H9 (cell line): ENCODE data around the gene MYH11. TPM values are rescaled to one million over a fixed set of nuclear protein-coding genes. Genes with fewer than 3 reads are reported as not detected.

Experiments used
- DNase-seq: peaks from one replicate; pipeline ENCODE4 v3.0.0-alpha.2; 2017
- H2AFZ ChIP-seq: one replicate; pipeline ENCODE4 v1.6.1; 2013; ENCODE audit warnings: mild to moderate bottlenecking, low read length, control low read depth, moderate library complexity
- H2AK5ac ChIP-seq: 2 replicates; pipeline ENCODE4 v1.6.1; 2013; ENCODE audit warnings: low read length, control low read depth, mixed read lengths; ENCODE audit not compliant: insufficient read length
- H2BK120ac ChIP-seq: one replicate; pipeline ENCODE4 v1.6.1; 2013; ENCODE audit warnings: low read depth, mild to moderate bottlenecking, low read length, control low read depth, inconsistent platforms; ENCODE audit not compliant: poor library complexity, severe bottlenecking
- H2BK12ac ChIP-seq: 2 replicates; pipeline ENCODE4 v1.6.1; 2013; ENCODE audit warnings: low read length, control low read depth, mixed read lengths, low read depth; ENCODE audit not compliant: insufficient read length
- H2BK15ac ChIP-seq: 2 replicates; pipeline ENCODE4 v1.6.1; 2013; ENCODE audit warnings: low read depth, low read length, control low read depth
- H2BK20ac ChIP-seq: one replicate; pipeline ENCODE4 v1.6.1; 2013; ENCODE audit warnings: low read depth, mild to moderate bottlenecking, low read length, control low read depth, inconsistent platforms; ENCODE audit not compliant: poor library complexity, severe bottlenecking
- H2BK5ac ChIP-seq: 2 replicates; pipeline ENCODE4 v1.6.1; 2013; ENCODE audit warnings: low read length, control low read depth, mixed read lengths; ENCODE audit not compliant: insufficient read length
- H3K14ac ChIP-seq: 2 replicates; pipeline ENCODE4 v1.6.1; 2013; ENCODE audit warnings: low read length, control low read depth; ENCODE audit not compliant: insufficient read depth
- H3K18ac ChIP-seq: 2 replicates; pipeline ENCODE4 v1.6.1; 2013; ENCODE audit warnings: low read depth, mild to moderate bottlenecking, mixed read lengths, low read length, control low read depth; ENCODE audit not compliant: insufficient read length
- H3K23ac ChIP-seq: 2 replicates; pipeline ENCODE4 v1.6.1; 2013; ENCODE audit warnings: low read length, control low read depth, mixed read lengths, low read depth; ENCODE audit not compliant: insufficient read length
- H3K23me2 ChIP-seq: 2 replicates; pipeline ENCODE4 v1.6.1; 2013; ENCODE audit warnings: low read depth, mild to moderate bottlenecking, mixed read lengths, low read length, control low read depth; ENCODE audit not compliant: insufficient read length, poor library complexity, severe bottlenecking
- H3K27ac ChIP-seq: 2 replicates; pipeline ENCODE4 v1.5.1; 2013; ENCODE audit warnings: low read length, control low read depth, mixed read lengths, low read depth; ENCODE audit not compliant: insufficient read length
- H3K27me3 ChIP-seq: 2 replicates; pipeline ENCODE4 v1.6.1; 2013; ENCODE audit warnings: low read length, control low read depth, inconsistent platforms; ENCODE audit not compliant: insufficient read depth
- H3K4ac ChIP-seq: 2 replicates; pipeline ENCODE4 v1.6.1; 2013; ENCODE audit warnings: low read depth, mild to moderate bottlenecking, control low read depth, inconsistent platforms, low read length, moderate library complexity
- H3K4me1 ChIP-seq: 2 replicates; pipeline ENCODE4 v1.6.1; 2013; ENCODE audit warnings: low read length, control low read depth, inconsistent platforms; ENCODE audit not compliant: insufficient read depth
- H3K4me2 ChIP-seq: 2 replicates; pipeline ENCODE4 v1.6.1; 2013; ENCODE audit warnings: low read length, control low read depth, mixed read lengths; ENCODE audit not compliant: insufficient read length, insufficient read depth
- H3K56ac ChIP-seq: 2 replicates; pipeline ENCODE4 v1.6.1; 2013; ENCODE audit warnings: low read depth, mild to moderate bottlenecking, mixed read lengths, low read length, control low read depth; ENCODE audit not compliant: insufficient read length
- H3K79me1 ChIP-seq: 2 replicates; pipeline ENCODE4 v1.6.1; 2013; ENCODE audit warnings: low read depth, mild to moderate bottlenecking, moderate library complexity, low read length, control low read depth, inconsistent platforms; ENCODE audit not compliant: insufficient read depth, poor library complexity, severe bottlenecking
- H3K79me2 ChIP-seq: 2 replicates; pipeline ENCODE4 v1.6.1; 2013; ENCODE audit warnings: low read length, control low read depth, inconsistent platforms; ENCODE audit not compliant: insufficient read depth
- H3K9ac ChIP-seq: 2 replicates; pipeline ENCODE4 v1.6.1; 2013; ENCODE audit warnings: low read length, control low read depth, mixed read lengths; ENCODE audit not compliant: insufficient read length; ENCODE audit errors: extremely low read depth
- H3K9me3 ChIP-seq: one replicate; pipeline ENCODE4 v1.6.1; 2013; ENCODE audit warnings: low read depth, low read length, inconsistent platforms; ENCODE audit not compliant: control insufficient read depth
- H3T11ph ChIP-seq: one replicate; pipeline ENCODE4 v1.6.1; 2013; ENCODE audit warnings: mild to moderate bottlenecking, low read length, control low read depth, inconsistent platforms
- H4K20me1 ChIP-seq: one replicate; pipeline ENCODE4 v1.6.1; 2013; ENCODE audit not compliant: control insufficient read depth, insufficient read length, insufficient read depth
- H4K5ac ChIP-seq: 2 replicates; pipeline ENCODE4 v1.6.1; 2013; ENCODE audit warnings: low read depth, mild to moderate bottlenecking, mixed read lengths, low read length, control low read depth; ENCODE audit not compliant: insufficient read length
- H4K8ac ChIP-seq: replicated peaks from 2 replicates; pipeline ENCODE4 v1.6.1; 2013; ENCODE audit warnings: low read length, control low read depth, mixed read lengths, low read depth; ENCODE audit not compliant: insufficient read length
- H4K91ac ChIP-seq: 2 replicates; pipeline ENCODE4 v1.6.1; 2013; ENCODE audit warnings: low read depth, mild to moderate bottlenecking, moderate library complexity, mixed read lengths, low read length, control low read depth; ENCODE audit not compliant: insufficient read length
- H3K27ac Mint-ChIP-seq, 3 experiments: 2 replicates in 2 of 3; 3 replicates in 1 of 3; pipeline ENCODE4 v1.8.0; 2020 to 2021; ENCODE audit warnings: mixed read lengths in 3 of 3, mild to moderate bottlenecking in 1 of 3, moderate library complexity in 1 of 3
- H3K27me3 Mint-ChIP-seq: 2 replicates; pipeline ENCODE4 v1.8.0; 2021; ENCODE audit warnings: low read depth, mild to moderate bottlenecking, moderate library complexity, mixed read lengths
- H3K36me3 Mint-ChIP-seq, 3 experiments: 2 replicates in 2 of 3; 3 replicates in 1 of 3; pipeline ENCODE4 v1.8.0; 2020 to 2021; ENCODE audit warnings: low read depth in 3 of 3, mixed read lengths in 3 of 3; ENCODE audit not compliant: insufficient read depth in 1 of 3
- H3K4me1 Mint-ChIP-seq, 2 experiments: 2 replicates each; pipeline ENCODE4 v1.8.0; 2020; ENCODE audit warnings: mixed read lengths in 2 of 2
- H3K4me3 Mint-ChIP-seq, 2 experiments: 2 replicates in 1 of 2; 3 replicates in 1 of 2; pipeline ENCODE4 v1.8.0; 2020 to 2021; ENCODE audit warnings: mild to moderate bottlenecking in 2 of 2, mixed read lengths in 2 of 2, moderate library complexity in 1 of 2
- H3K9me3 Mint-ChIP-seq, 2 experiments: 2 replicates in 1 of 2; 3 replicates in 1 of 2; pipeline ENCODE4 v1.8.0; 2020; ENCODE audit warnings: mild to moderate bottlenecking in 2 of 2, mixed read lengths in 2 of 2, moderate library complexity in 1 of 2
- WGBS: extraction: QIAGEN DNeasy Blood & Tissue Kit; methylation state at CpG from one replicate; pipeline ENCODE4 v1.1.7; 2013; ENCODE audit warnings: missing lambda C conversion rate, low lambda C conversion rate, mixed read lengths; ENCODE audit not compliant: insufficient read length; ENCODE audit errors: extremely low coverage; 5-methylcytosine and 5-hydroxymethylcytosine counted together
- total RNA-seq: library from RNA; stranded (reverse); gene quantifications from 2 replicates; pipeline ENCODE4 v1.2.1, GENCODE V29; 2021
- TF ChIP-seq, protein P1 (sequence below): fragments of 200-600 bp; sonication (generic); conservative IDR thresholded peaks from 3 replicates; pipeline ENCODE4 v1.8.0; 2021; ENCODE audit warnings: antibody characterized with exemption, mild to moderate bottlenecking

Gene MYH11
- total RNA-seq, 1 experiment from 2014 or later: 0.42 TPM

DNA sequence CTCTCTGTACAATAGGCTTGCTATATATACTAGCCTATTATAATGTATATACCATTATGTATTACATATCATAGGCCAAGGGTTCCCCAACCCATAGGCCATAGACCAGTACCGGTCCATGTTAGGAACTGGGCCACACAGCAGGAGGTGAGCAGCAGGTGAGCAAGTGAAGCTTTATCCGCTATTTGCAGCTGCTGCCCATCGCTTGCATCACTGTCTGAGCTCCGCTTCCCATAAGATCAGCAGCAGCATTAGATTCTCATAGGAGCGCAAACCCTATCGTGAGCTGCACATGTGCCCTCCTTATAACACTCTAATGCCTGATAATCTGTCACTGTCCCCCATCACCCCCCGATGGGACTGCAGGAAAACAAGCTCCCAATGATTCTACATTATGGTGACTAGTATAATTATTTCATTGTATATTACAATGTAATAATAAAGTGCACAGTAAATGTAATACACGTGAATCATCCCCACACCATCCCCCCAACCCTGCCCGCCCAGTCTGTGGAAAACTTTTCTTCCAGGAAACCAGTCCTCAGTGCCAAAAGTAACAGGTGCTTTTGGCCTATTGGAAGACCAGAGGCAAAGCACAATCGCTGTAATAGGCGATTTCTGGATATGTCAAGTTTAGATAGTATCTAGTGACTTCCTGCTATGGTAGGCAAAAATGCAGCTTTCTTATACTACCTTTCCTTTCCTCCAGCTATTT is 84.1 kb downstream of the MYH11 start:
- Histone ChIP-seq H4K20me1 (no peaks in the 10 kb centered on the region), H3K56ac (no peak overlapping the region), H2BK15ac (no peak overlapping the region), H3K79me2 (no peaks in the 10 kb centered on the region), H3K23ac (no peak overlapping the region), H3K18ac (no peak overlapping the region), H2BK20ac (no peak overlapping the region), H3K4me1 (no peaks in the 10 kb centered on the region), H2BK5ac (no peak overlapping the region), H3T11ph (no peak overlapping the region), H3K4me2 (no peak overlapping the region), H2BK120ac (no peak overlapping the region), H3K27me3 (no peaks in the 10 kb centered on the region), H3K79me1 (no peaks in the 10 kb centered on the region), H4K8ac (no peak overlapping the region), H3K14ac (no peak overlapping the region), H2BK12ac (no peak overlapping the region), H3K9me3 (no peaks in the 10 kb centered on the region), H3K4ac (no peak overlapping the region), H4K5ac (no peak overlapping the region), H3K23me2 (no peaks in the 10 kb centered on the region), H2AFZ (no peak overlapping the region), H3K9ac (no peak overlapping the region), H3K27ac (no peak overlapping the region), H2AK5ac (no peak overlapping the region), H4K91ac (no peak overlapping the region)
- Mint-ChIP-seq H3K36me3 (no peaks in the 10 kb centered on the region), H3K4me3 (no peak overlapping the region), H3K27me3 (peaks cover 4% of the 10 kb centered on the region; the same call in 1 of the 2 replicates), H3K27ac (peak overlapping the region in 1 of 3 experiments; percentile 52; a peak in 1 of 7 replicates), H3K9me3 (no peaks in the 10 kb centered on the region), H3K4me1 (no peaks in the 10 kb centered on the region)
- no peak for DNase-seq
- no CpG with 5 or more reads among the region's 11 CpGs for WGBS
- TF ChIP-seq, protein P1, sequence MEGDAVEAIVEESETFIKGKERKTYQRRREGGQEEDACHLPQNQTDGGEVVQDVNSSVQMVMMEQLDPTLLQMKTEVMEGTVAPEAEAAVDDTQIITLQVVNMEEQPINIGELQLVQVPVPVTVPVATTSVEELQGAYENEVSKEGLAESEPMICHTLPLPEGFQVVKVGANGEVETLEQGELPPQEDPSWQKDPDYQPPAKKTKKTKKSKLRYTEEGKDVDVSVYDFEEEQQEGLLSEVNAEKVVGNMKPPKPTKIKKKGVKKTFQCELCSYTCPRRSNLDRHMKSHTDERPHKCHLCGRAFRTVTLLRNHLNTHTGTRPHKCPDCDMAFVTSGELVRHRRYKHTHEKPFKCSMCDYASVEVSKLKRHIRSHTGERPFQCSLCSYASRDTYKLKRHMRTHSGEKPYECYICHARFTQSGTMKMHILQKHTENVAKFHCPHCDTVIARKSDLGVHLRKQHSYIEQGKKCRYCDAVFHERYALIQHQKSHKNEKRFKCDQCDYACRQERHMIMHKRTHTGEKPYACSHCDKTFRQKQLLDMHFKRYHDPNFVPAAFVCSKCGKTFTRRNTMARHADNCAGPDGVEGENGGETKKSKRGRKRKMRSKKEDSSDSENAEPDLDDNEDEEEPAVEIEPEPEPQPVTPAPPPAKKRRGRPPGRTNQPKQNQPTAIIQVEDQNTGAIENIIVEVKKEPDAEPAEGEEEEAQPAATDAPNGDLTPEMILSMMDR: no peak
